ENCODE results near the gene ZBTB49.

- TF ChIP-seq CTCF (IDR thresholded peaks at IDR 0.05) (no peak), POLR2A (IDR thresholded peaks at IDR 0.05) (no peak)
Observed at GRCh38 chr4:4274226-4274625, 15.8 kb upstream of the ZBTB49 start.
